ENCODE measurements around the gene TSC1. TPM values are rescaled to one million over a fixed set of nuclear protein-coding genes. Genes with fewer than 3 reads are reported as not detected.

The TSC1 gene
- total and polyA plus RNA-seq, 2 experiments from 2014 or later = 23.7 to 48.0 TPM

GRCh38 chr9:132881826-132882225 lies 62.6 kb downstream of the TSC1 start:
- Histone ChIP-seq H2AFZ (no peak overlapping the region), H3K27me3 (ENCODE audit: insufficient read depth) (peaks cover 27% of the 10 kb centered on the region), H3F3A (replicated peaks; ENCODE audit: low read depth) (no peaks in the 10 kb centered on the region), H3K4me3 (no peak overlapping the region), H3K36me3 (ENCODE audit: insufficient read depth) (no peaks in the 10 kb centered on the region), H3K79me2 (replicated peaks; ENCODE audit: insufficient read depth) (no peaks in the 10 kb centered on the region), H3K9me2 (ENCODE audit: insufficient read depth) (no peaks in the 10 kb centered on the region), H3K4me1 (ENCODE audit: insufficient read depth) (no peaks in the 10 kb centered on the region), H3K27ac (ENCODE audit: low read depth) (no peak overlapping the region), H3K4me2 (no peak overlapping the region), H4K20me1 (replicated peaks; ENCODE audit: insufficient read depth) (no peaks in the 10 kb centered on the region)
- no peaks in the 10 kb centered on the region; the same call in 2 of the 3 replicates for H3K36me3 Mint-ChIP-seq (ENCODE audit: low read depth)
- H3K27ac Mint-ChIP-seq = no peak overlapping the region
- TF ChIP-seq CTCF (conservative IDR thresholded peaks at IDR 0.05; ENCODE audit: low read depth in 2 of 2) = no peak
- no peak for TF ChIP-seq REST (IDR thresholded peaks at IDR 0.05; ENCODE audit: unreplicated experiment)
- TF ChIP-seq JUNB (IDR thresholded peaks at IDR 0.05; ENCODE audit: unreplicated experiment) = no peak
- TF ChIP-seq CREB1 (CRISPR knock-in tag; IDR thresholded peaks at IDR 0.05; ENCODE audit: low read depth) = no peak
- TF ChIP-seq ZNF462 (CRISPR knock-in tag; IDR thresholded peaks at IDR 0.05) = no peak
- TF ChIP-seq ZNF114 (CRISPR knock-in tag; IDR thresholded peaks at IDR 0.05) = no peak
- TF ChIP-seq ZNF331 (CRISPR knock-in tag; IDR thresholded peaks at IDR 0.05; ENCODE audit: low read depth) = no peak
- no peak for TF ChIP-seq EZH2 (IDR thresholded peaks at IDR 0.05; ENCODE audit: low read depth, unreplicated experiment)
- no peak for TF ChIP-seq POLR2AphosphoS5 (IDR thresholded peaks at IDR 0.05; ENCODE audit: low read depth)
- no peak for TF ChIP-seq EZH2phosphoT487 (IDR thresholded peaks at IDR 0.05; ENCODE audit: unreplicated experiment)
- TF ChIP-seq ETS1 (IDR thresholded peaks at IDR 0.05) = no peak
- no peak for TF ChIP-seq NANOG (IDR thresholded peaks at IDR 0.05; ENCODE audit: borderline replicate concordance)
- no peak for TF ChIP-seq STAT1 (IDR thresholded peaks at IDR 0.05; ENCODE audit: unreplicated experiment)
- no peaks in the 10 kb centered on the region for H3K9me3 Mint-ChIP-seq
- ATAC-seq (no peak), DNase-seq (ENCODE audit: low spot score) (no peak)
- no peak overlapping the region for H3K4me3 Mint-ChIP-seq
- no peaks in the 10 kb centered on the region for H3K4me1 Mint-ChIP-seq
- H3K27me3 Mint-ChIP-seq (ENCODE audit: insufficient read depth, low read depth, poor library complexity) = peaks cover 13% of the 10 kb centered on the region

All from GM23338 (cell line).